Transverse colon (tissue), 4 donors: ENCODE results near the gene CHSY3.

ENCODE experiments used
- POLR2AphosphoS5 ChIP-seq, 3 donors: sonication (generic); formaldehyde crosslinking; IDR thresholded peaks; one replicate each; pipeline ENCODE4 v1.6.1; 2016; ENCODE audit warnings: antibody characterized with exemption in 3 of 3
- TF ChIP-seq, protein P1 (sequence below), 5 experiments: fragments of 200-600 bp in 3 of 5; fragments of 450-650 bp in 2 of 5; sonication (generic) in 3 of 5; IDR thresholded peaks; 1 replicate in 2 of 5; 2 replicates in 3 of 5; pipeline ENCODE4 v1.5.1; 2016 to 2017; ENCODE audit warnings: antibody characterized with exemption in 5 of 5, inconsistent platforms in 3 of 5, mild to moderate bottlenecking in 2 of 5, moderate library complexity in 1 of 5

DNA sequence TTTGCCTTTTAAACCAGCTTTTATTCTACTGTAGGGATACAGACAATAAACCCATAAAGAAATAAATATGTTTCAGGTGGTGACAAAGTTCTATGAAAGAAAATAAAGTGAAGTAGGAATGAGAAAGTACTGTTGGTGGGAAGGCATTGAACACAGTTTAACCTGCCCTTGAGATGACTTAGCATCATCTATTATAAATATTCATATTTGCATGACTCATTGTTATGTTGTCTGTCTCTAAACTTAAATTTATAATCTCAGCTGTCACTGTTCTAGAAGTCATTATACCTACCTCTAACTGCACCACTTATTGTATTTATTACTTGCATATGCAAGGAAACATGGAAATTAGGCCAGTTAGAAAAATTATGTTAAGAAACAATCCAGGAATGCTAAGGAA, 202.2 kb downstream of the CHSY3 start:
- TF ChIP-seq, protein P1, sequence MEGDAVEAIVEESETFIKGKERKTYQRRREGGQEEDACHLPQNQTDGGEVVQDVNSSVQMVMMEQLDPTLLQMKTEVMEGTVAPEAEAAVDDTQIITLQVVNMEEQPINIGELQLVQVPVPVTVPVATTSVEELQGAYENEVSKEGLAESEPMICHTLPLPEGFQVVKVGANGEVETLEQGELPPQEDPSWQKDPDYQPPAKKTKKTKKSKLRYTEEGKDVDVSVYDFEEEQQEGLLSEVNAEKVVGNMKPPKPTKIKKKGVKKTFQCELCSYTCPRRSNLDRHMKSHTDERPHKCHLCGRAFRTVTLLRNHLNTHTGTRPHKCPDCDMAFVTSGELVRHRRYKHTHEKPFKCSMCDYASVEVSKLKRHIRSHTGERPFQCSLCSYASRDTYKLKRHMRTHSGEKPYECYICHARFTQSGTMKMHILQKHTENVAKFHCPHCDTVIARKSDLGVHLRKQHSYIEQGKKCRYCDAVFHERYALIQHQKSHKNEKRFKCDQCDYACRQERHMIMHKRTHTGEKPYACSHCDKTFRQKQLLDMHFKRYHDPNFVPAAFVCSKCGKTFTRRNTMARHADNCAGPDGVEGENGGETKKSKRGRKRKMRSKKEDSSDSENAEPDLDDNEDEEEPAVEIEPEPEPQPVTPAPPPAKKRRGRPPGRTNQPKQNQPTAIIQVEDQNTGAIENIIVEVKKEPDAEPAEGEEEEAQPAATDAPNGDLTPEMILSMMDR (IDR thresholded peaks at IDR 0.05): no peak
- no peak for TF ChIP-seq POLR2AphosphoS5 (IDR thresholded peaks at IDR 0.05)
